SU-DHL-6 (cell line): ENCODE results near the gene ERP27.

ENCODE experiments used
- H2AFZ ChIP-seq: fragments of 200-600 bp; sonication (generic); 2 replicates; pipeline ENCODE4 v1.6.1; 2014; ENCODE audit warnings: low read depth, mild to moderate bottlenecking, moderate library complexity, mixed read lengths, antibody characterized with exemption, low read length; ENCODE audit not compliant: severe bottlenecking
- H3F3A ChIP-seq: fragments of 200-600 bp; shearing (Covaris generic); 2 replicates; pipeline ENCODE4 v1.6.0; 2016; ENCODE audit warnings: antibody characterized with exemption, mild to moderate bottlenecking; ENCODE audit not compliant: insufficient read depth
- H3K27ac ChIP-seq: fragments of 200-600 bp; sonication (generic); 2 replicates; pipeline ENCODE4 v1.5.1; 2016; ENCODE audit warnings: low read depth, mild to moderate bottlenecking, low read length, moderate library complexity, mixed read lengths
- H3K27me3 ChIP-seq: fragments of 200-600 bp; sonication (generic), shearing (Covaris generic); 2 replicates; pipeline ENCODE4 v1.6.0; 2014; ENCODE audit warnings: mild to moderate bottlenecking, low read length
- H3K36me3 ChIP-seq: fragments of 200-600 bp; sonication (generic); 2 replicates; pipeline ENCODE4 v1.6.1; 2014; ENCODE audit warnings: mild to moderate bottlenecking, low read length, mixed read lengths
- H3K4me2 ChIP-seq: fragments of 300-600, 200-600 bp; shearing (Covaris generic), sonication (generic); 2 replicates; pipeline ENCODE4 v1.6.0; 2014; ENCODE audit warnings: low read length, low read depth, mild to moderate bottlenecking; ENCODE audit not compliant: poor library complexity, severe bottlenecking
- H3K4me3 ChIP-seq: fragments of 200-600 bp; sonication (generic); 2 replicates; pipeline ENCODE4 v1.5.1; 2014; ENCODE audit warnings: antibody characterized with exemption, low read length, mild to moderate bottlenecking, mixed read lengths; ENCODE audit not compliant: insufficient read depth, poor library complexity, severe bottlenecking
- H3K79me2 ChIP-seq: fragments of 200-600 bp; sonication (generic); 2 replicates; pipeline ENCODE4 v1.6.1; 2014; ENCODE audit warnings: mild to moderate bottlenecking, low read length, moderate library complexity; ENCODE audit not compliant: insufficient read depth
- H3K9ac ChIP-seq: fragments of 200-600 bp; sonication (generic); 2 replicates; pipeline ENCODE4 v1.7.0; 2014; ENCODE audit warnings: mild to moderate bottlenecking, low read length
- H3K9me2 ChIP-seq: fragments of 200-600 bp; sonication (generic); replicated peaks from 2 replicates; pipeline ENCODE4 v1.6.1; 2014; ENCODE audit warnings: low read length; ENCODE audit not compliant: insufficient read depth
- H3K9me3 ChIP-seq: fragments of 200-600 bp; sonication (generic); 2 replicates; pipeline ENCODE4 v1.6.1; 2014; ENCODE audit warnings: low read length, mixed read lengths; ENCODE audit not compliant: insufficient read depth
- H4K20me1 ChIP-seq: fragments of 200-600 bp; sonication (generic); 2 replicates; pipeline ENCODE4 v1.6.1; 2014; ENCODE audit warnings: low read depth, mild to moderate bottlenecking, antibody characterized with exemption, low read length, moderate library complexity, mixed read lengths
- EZH2phosphoT487 ChIP-seq: fragments of 200-600 bp; sonication (generic), shearing (Covaris generic); conservative IDR thresholded peaks from 2 replicates; pipeline ENCODE4 v1.6.1; 2018; ENCODE audit warnings: mild to moderate bottlenecking, antibody characterized with exemption, low read length, moderate library complexity, mixed read lengths
- TF ChIP-seq, protein P1 (sequence below): fragments of 200-600 bp; sonication (generic); IDR thresholded peaks from one replicate; pipeline ENCODE4 v1.5.1; 2017; ENCODE audit warnings: antibody characterized with exemption, mild to moderate bottlenecking, low read length, moderate library complexity; ENCODE audit not compliant: insufficient read depth, poor library complexity, severe bottlenecking

ERP27 gene

DNA sequence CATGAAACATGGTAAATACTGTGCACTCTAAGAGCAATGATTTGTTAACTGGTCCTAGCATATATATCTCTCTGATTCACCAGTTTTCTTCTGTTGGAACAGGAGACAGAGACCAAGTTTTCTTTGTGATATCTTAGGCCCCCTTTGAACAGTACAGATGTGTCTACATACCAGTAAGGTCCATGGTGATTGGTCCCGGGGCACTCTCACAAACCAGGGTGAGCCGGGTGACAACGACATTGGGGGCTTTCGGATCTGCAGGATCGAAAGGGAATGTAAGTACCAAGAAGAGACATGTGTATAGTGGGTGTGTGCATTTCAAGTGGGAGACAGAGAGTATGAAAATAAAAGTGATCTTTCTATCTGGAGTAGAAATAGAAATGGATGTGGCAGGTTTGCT is 11.3 kb upstream of the ERP27 start:
- peaks cover 16% of the 10 kb centered on the region for H4K20me1 ChIP-seq
- no peak overlapping the region for H2AFZ ChIP-seq
- TF ChIP-seq, protein P1, sequence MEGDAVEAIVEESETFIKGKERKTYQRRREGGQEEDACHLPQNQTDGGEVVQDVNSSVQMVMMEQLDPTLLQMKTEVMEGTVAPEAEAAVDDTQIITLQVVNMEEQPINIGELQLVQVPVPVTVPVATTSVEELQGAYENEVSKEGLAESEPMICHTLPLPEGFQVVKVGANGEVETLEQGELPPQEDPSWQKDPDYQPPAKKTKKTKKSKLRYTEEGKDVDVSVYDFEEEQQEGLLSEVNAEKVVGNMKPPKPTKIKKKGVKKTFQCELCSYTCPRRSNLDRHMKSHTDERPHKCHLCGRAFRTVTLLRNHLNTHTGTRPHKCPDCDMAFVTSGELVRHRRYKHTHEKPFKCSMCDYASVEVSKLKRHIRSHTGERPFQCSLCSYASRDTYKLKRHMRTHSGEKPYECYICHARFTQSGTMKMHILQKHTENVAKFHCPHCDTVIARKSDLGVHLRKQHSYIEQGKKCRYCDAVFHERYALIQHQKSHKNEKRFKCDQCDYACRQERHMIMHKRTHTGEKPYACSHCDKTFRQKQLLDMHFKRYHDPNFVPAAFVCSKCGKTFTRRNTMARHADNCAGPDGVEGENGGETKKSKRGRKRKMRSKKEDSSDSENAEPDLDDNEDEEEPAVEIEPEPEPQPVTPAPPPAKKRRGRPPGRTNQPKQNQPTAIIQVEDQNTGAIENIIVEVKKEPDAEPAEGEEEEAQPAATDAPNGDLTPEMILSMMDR, result no peak
- TF ChIP-seq EZH2phosphoT487, result no peak
- H3K27ac ChIP-seq, result peak overlapping the region; percentile 96
- H3K9me2 ChIP-seq, result no peaks in the 10 kb centered on the region
- no peaks in the 10 kb centered on the region for H3K27me3 ChIP-seq
- peak overlapping the region; percentile 62 for H3K9ac ChIP-seq
- H3K79me2 ChIP-seq, result peaks cover 59% of the 10 kb centered on the region
- peak overlapping the region; percentile 71 for H3K4me2 ChIP-seq
- H3K4me3 ChIP-seq, result no peak overlapping the region
- no peaks in the 10 kb centered on the region for H3K9me3 ChIP-seq
- peaks cover 49% of the 10 kb centered on the region for H3K36me3 ChIP-seq
- H3F3A ChIP-seq, result peaks cover 70% of the 10 kb centered on the region

DNA sequence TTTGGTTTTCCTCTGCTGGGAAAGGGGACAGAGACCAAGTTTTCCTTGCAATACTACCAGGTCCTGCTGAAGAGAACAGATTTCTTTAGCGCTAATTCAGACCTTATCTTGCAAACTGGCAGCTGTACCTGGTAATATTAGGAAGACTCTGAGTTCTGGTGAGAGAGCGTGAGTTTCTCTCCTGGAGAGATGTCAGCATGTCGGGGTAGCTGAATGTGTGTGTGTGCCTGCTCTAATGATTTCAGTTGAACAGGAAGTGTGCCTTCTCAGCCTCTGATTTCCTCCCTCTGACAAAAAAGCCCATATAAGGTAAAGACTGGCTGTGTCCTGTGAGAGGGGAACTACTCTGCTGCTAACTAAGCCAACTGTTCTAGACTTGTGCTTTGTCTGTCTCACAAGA is 10.3 kb upstream of the ERP27 start:
- Histone ChIP-seq H3K9ac (peak overlapping the region; percentile 62), H2AFZ (no peak overlapping the region), H3K4me2 (peak overlapping the region; percentile 71), H3K27ac (peak overlapping the region; percentile 96), H3K27me3 (no peaks in the 10 kb centered on the region), H3K79me2 (peaks cover 49% of the 10 kb centered on the region), H3K9me2 (no peaks in the 10 kb centered on the region), H3K9me3 (no peaks in the 10 kb centered on the region), H3K4me3 (peak overlapping the region; percentile 28), H3F3A (peaks cover 66% of the 10 kb centered on the region), H3K36me3 (peaks cover 54% of the 10 kb centered on the region), H4K20me1 (peaks cover 11% of the 10 kb centered on the region)
- TF ChIP-seq, protein P1, result no peak

DNA sequence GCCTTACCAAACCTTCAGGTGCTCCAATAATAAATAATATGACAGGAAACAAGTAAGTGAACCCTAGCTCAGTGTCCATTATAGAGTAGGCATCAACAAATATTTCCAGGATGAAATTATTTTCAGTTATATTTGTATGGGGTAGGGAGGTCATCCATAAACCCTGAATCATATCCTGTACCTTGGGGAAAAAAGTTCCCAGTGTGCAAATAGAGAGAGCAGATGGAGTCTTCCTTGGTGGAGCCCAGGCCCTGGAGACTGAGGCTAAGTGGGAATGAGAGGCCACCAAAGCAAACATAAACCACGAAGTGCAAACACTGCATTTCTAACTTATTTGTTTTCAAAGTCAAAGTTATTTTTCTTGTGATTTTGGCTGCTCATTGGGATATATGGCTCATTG is 8.5 kb upstream of the ERP27 start:
- Histone ChIP-seq H3K9ac (no peak overlapping the region), H3K36me3 (peaks cover 65% of the 10 kb centered on the region), H3F3A (peaks cover 60% of the 10 kb centered on the region), H3K27me3 (no peaks in the 10 kb centered on the region), H3K4me3 (no peak overlapping the region), H4K20me1 (no peaks in the 10 kb centered on the region), H3K79me2 (peaks cover 31% of the 10 kb centered on the region), H3K9me2 (no peaks in the 10 kb centered on the region), H3K4me2 (no peak overlapping the region), H3K9me3 (no peaks in the 10 kb centered on the region), H3K27ac (peak overlapping the region; percentile 96; the same call in 1 of the 2 replicates), H2AFZ (no peak overlapping the region)
- no peak for TF ChIP-seq EZH2phosphoT487
- TF ChIP-seq, protein P1, result no peak

DNA sequence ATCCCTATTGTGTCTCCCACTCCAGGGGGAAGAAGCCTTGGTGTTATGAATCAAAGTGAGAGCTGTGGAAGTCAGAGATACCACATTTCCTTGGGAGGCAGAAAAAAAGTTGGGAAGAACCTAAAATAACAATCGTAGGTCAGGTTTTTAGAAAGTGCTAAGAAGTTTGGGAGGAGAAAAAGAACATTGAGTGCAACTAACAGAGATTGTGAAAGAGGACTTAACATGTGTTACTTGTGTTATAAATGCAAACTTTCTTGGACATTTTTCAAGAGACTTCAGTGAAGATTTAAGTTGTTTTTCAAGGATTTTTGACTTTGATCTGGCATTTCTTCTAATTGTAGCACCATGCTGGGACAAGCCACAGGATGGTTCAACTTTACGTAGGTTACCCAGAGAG is 7.8 kb upstream of the ERP27 start:
- Histone ChIP-seq H3K4me3 (no peak overlapping the region), H3K4me2 (no peak overlapping the region), H4K20me1 (no peaks in the 10 kb centered on the region), H3K27ac (no peak overlapping the region), H2AFZ (no peak overlapping the region), H3K79me2 (peaks cover 24% of the 10 kb centered on the region), H3K9ac (no peak overlapping the region), H3K27me3 (no peaks in the 10 kb centered on the region), H3K9me2 (no peaks in the 10 kb centered on the region), H3K9me3 (no peaks in the 10 kb centered on the region), H3F3A (peaks cover 60% of the 10 kb centered on the region), H3K36me3 (peaks cover 69% of the 10 kb centered on the region)
- TF ChIP-seq EZH2phosphoT487, result no peak
- TF ChIP-seq, protein P1, result no peak
